Suprapubic skin (tissue), 4 donors: ENCODE measurements around the gene LCE2A. TPM values are rescaled to one million over a fixed set of nuclear protein-coding genes. Genes with fewer than 3 reads are reported as not detected.
"Not testable (repeated sequence)": the region's sequence is repeated elsewhere in the genome, so short reads cannot be mapped to it uniquely, and the experiment has no call there.

Experiments
- DNase-seq, 2 donors: peaks; one replicate each; pipeline ENCODE4 v3.0.0-alpha.2; 2019; ENCODE audit warnings: low spot score in 2 of 2
- H3K27ac ChIP-seq: fragments of 200-600 bp; sonication (generic); one replicate; pipeline ENCODE4 v1.5.1; 2019
- H3K27me3 ChIP-seq: fragments of 200-600 bp; sonication (generic); one replicate; pipeline ENCODE4 v1.5.1; 2019
- H3K36me3 ChIP-seq: fragments of 200-600 bp; sonication (generic); one replicate; pipeline ENCODE4 v1.5.1; 2019
- H3K4me1 ChIP-seq: fragments of 200-600 bp; sonication (generic); one replicate; pipeline ENCODE4 v1.5.1; 2019
- H3K4me3 ChIP-seq: fragments of 200-600 bp; sonication (generic); one replicate; pipeline ENCODE4 v1.5.1; 2019; ENCODE audit warnings: mild to moderate bottlenecking
- H3K9me3 ChIP-seq: fragments of 200-600 bp; sonication (generic); one replicate; pipeline ENCODE4 v1.5.1; 2019
- EP300 ChIP-seq: sonication (generic); formaldehyde crosslinking; IDR thresholded peaks from one replicate; pipeline ENCODE4 v1.6.1; 2017; ENCODE audit warnings: antibody characterized with exemption
- POLR2A ChIP-seq, 2 donors: fragments of 450-650 bp; IDR thresholded peaks; one replicate each; pipeline ENCODE4 v1.6.1; 2017; ENCODE audit warnings: antibody characterized with exemption in 2 of 2, mild to moderate bottlenecking in 2 of 2, moderate library complexity in 2 of 2
- POLR2AphosphoS5 ChIP-seq, 3 donors: sonication (generic); formaldehyde crosslinking; IDR thresholded peaks; one replicate each; pipeline ENCODE4 v1.6.1; 2017; ENCODE audit warnings: antibody characterized with exemption in 3 of 3
- WGBS: methylation state at CpG from one replicate; pipeline ENCODE4 v1.1.5; 2018; 5-methylcytosine and 5-hydroxymethylcytosine counted together
- total RNA-seq, 4 donors: library from RNA; depleted of rRNA; stranded (reverse); fragments of >200 nt; gene quantifications; one replicate each; pipeline ENCODE4 v1.1.0, GENCODE V29; 2016
- TF ChIP-seq, protein P1 (sequence below), 2 donors: fragments of 200-600 bp in 1 of 2; fragments of 450-650 bp in 1 of 2; sonication (generic) in 1 of 2; IDR thresholded peaks; one replicate each; pipeline ENCODE4 v1.5.1; 2016 to 2019; ENCODE audit warnings: antibody characterized with exemption in 2 of 2, mild to moderate bottlenecking in 1 of 2, moderate library complexity in 1 of 2

The LCE2A gene
- total RNA-seq, 4 donors from 2014 or later = 28.2 to 457 (median 159) TPM

DNA sequence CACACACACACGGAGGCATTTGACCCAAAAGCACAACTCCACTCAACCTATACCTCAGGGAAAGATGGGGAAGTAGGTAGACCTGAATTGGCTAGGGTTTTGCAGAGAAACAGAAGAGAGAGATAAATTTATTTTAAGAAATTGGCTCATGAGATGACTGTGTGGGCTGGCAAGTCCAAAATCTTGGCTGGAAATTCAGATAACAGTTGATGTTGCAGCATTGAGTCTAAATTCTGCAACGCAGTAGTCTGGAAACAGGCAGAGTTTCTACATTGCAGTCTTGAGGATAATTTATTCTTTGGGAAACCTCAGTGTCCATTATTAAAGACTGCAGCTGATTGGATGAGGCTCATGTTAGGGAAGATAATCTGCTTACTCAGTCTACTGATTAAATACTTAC lies 16.5 kb upstream of the LCE2A start:
- no peak for DNase-seq
- WGBS = 72% methylated on average over 2 of the region's 2 CpGs
- H3K36me3 ChIP-seq = no peaks in the 10 kb centered on the region
- no peak overlapping the region for H3K4me3 ChIP-seq
- no peaks in the 10 kb centered on the region for H3K9me3 ChIP-seq
- TF ChIP-seq POLR2AphosphoS5 (IDR thresholded peaks at IDR 0.05) (no peak), EP300 (no peak), POLR2A (IDR thresholded peaks at IDR 0.05) (no peak)
- TF ChIP-seq, protein P1, sequence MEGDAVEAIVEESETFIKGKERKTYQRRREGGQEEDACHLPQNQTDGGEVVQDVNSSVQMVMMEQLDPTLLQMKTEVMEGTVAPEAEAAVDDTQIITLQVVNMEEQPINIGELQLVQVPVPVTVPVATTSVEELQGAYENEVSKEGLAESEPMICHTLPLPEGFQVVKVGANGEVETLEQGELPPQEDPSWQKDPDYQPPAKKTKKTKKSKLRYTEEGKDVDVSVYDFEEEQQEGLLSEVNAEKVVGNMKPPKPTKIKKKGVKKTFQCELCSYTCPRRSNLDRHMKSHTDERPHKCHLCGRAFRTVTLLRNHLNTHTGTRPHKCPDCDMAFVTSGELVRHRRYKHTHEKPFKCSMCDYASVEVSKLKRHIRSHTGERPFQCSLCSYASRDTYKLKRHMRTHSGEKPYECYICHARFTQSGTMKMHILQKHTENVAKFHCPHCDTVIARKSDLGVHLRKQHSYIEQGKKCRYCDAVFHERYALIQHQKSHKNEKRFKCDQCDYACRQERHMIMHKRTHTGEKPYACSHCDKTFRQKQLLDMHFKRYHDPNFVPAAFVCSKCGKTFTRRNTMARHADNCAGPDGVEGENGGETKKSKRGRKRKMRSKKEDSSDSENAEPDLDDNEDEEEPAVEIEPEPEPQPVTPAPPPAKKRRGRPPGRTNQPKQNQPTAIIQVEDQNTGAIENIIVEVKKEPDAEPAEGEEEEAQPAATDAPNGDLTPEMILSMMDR (IDR thresholded peaks at IDR 0.05) = no peak
- no peak overlapping the region for H3K27ac ChIP-seq
- peaks cover 3% of the 10 kb centered on the region for H3K27me3 ChIP-seq
- H3K4me1 ChIP-seq = no peaks in the 10 kb centered on the region

DNA sequence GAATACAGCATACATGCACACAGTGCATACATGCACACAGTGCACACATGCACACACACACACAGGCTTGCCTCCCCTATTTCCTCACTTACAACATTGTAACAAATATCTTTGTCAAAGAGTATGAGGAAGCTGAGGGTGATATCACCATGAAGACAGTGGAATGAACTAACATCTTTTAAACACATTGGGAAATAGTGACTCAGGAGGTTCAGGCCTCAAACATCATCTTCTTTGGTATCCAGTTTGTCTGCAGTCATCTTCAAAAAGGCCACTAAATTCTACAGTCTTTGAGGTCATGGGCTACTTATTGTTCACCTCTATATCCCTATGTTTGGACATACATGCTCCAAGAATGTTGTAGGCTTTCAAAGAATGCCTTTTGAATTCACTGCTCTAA lies 14.3 kb upstream of the LCE2A start:
- DNase-seq = no peak
- H3K4me3 ChIP-seq = no peak overlapping the region
- H3K9me3 ChIP-seq = no peaks in the 10 kb centered on the region
- H3K36me3 ChIP-seq = no peaks in the 10 kb centered on the region
- no peaks in the 10 kb centered on the region for H3K4me1 ChIP-seq
- peaks cover under 1% of the 10 kb centered on the region for H3K27me3 ChIP-seq
- H3K27ac ChIP-seq = no peak overlapping the region
- TF ChIP-seq, protein P1 (IDR thresholded peaks at IDR 0.05) = no peak

DNA sequence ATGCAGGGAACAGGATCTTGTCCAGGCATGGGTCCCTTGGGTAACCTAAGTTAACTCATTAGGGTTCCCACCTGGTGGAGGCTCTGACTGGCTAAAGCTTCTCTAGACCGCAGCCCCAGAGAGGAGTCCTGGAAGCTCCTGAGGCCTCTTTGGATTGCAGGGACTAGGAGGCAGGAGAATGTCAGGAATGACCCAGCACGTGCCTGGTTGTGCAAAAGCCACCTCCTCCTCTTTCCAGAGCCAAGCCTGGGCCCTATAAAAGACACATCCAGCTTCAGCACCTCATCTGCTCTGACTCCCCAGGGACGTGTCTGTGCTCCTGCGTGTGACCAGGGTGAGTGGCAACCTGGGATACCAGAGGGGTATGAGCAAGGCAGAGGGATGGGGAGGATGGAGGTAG lies 12.3 kb upstream of the LCE2A start, which contains the start of gene LCE2B:
TSS of gene LCE2B (plus strand) at position 301 of the 400 bp plus-strand sequence. CDS start 721 bp downstream, outside the sequence.
- H3K27me3 ChIP-seq, H3K4me1 ChIP-seq, H3K36me3 ChIP-seq, H3K4me3 ChIP-seq, H3K9me3 ChIP-seq, DNase-seq, H3K27ac ChIP-seq: not testable (repeated sequence)
- WGBS = 90% methylated on average over 3 of the region's 4 CpGs

DNA sequence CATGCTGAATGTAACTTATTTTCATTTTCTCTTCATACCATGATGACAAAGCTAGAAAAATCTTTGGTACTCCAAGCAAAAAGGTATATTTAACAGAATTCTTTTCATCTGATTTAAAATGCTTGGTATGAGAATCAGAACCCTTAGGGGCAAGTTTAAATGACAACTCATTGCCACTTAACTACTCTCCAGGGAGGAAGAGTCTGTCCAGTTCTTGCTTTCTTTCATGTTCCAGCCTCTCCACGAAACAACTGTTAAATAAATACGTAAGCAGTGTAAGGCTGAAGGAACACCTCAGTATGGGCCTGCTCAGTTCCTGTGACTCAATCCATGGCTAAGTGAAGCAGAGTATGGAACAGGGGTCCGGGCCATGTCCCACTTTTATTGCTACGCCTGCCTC lies 1.6 kb downstream of the LCE2A start:
- Histone ChIP-seq H3K4me1 (no peaks in the 10 kb centered on the region), H3K36me3 (no peaks in the 10 kb centered on the region), H3K27me3 (no peaks in the 10 kb centered on the region), H3K4me3 (no peak overlapping the region), H3K27ac (no peak overlapping the region), H3K9me3 (peaks cover 7% of the 10 kb centered on the region)
- DNase-seq = no peak
- TF ChIP-seq POLR2AphosphoS5 (IDR thresholded peaks at IDR 0.05) (no peak), POLR2A (IDR thresholded peaks at IDR 0.05) (no peak)
- 84% methylated on average over 4 of the region's 4 CpGs for WGBS

DNA sequence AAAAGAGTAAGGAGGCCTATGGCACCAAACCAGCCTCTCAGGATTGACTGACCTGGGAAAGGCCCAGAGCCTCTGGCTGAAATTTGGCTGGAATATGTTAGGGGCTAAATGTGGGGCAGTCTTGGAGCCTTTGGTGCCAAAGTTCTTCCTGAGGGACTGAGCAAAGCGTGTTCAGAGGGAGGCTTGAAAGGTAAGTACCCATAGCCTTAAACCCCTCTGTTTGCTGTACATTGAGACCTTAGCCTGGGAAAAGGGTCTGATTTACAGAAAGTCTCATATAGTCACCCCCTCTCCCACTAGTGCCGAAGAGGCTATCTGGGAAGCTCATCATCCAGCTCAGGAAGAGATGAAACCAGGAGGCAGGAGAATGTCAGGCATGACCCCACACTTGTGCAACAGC lies 9.7 kb downstream of the LCE2A start, which contains the start of gene LCE4A:
TSS of gene LCE4A (plus strand) at position 301 of the 400 bp plus-strand sequence. CDS start 916 bp downstream, outside the sequence.
- Histone ChIP-seq H3K27ac (no peak within 1 kb of the TSS), H3K36me3 (no peaks in the 10 kb centered on the region), H3K4me3 (no peak within 1 kb of the TSS), H3K4me1 (no peaks in the 10 kb centered on the region), H3K27me3 (no peaks in the 10 kb centered on the region), H3K9me3 (peaks cover 7% of the 10 kb centered on the region)
- DNase-seq = no peak
- no peak for TF ChIP-seq POLR2A (IDR thresholded peaks at IDR 0.05)
- no peak for TF ChIP-seq EP300
- TF ChIP-seq POLR2AphosphoS5 (IDR thresholded peaks at IDR 0.05) = no peak
- TF ChIP-seq, protein P1 (IDR thresholded peaks at IDR 0.05) = no peak
- WGBS = 75% methylated on average over 1 of the region's 2 CpGs

DNA sequence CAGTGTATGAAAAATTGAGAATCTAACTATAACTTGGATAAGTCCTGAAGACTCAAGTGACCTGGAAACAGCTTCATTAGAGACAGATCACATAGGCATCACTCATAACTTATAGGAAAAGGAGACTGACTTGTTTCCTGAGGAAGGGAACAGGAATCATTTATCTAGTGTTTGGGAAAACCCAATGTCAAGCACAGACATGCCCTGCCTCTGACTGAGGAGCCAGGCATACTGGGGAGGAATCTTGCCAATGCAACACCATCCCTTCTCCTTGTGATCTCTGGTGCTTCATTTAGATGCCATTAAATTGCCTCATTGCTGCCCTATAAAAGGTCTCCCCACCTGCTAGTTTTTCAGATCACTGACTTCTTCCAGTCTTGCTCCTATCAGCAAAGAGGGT lies 20.1 kb downstream of the LCE2A start:
- DNase-seq = no peak
- H3K4me1 ChIP-seq = no peaks in the 10 kb centered on the region
- peaks cover 4% of the 10 kb centered on the region for H3K27me3 ChIP-seq
- no peak overlapping the region for H3K27ac ChIP-seq
- no peaks in the 10 kb centered on the region for H3K9me3 ChIP-seq
- H3K36me3 ChIP-seq = no peaks in the 10 kb centered on the region
- no peak overlapping the region for H3K4me3 ChIP-seq
- TF ChIP-seq POLR2A (IDR thresholded peaks at IDR 0.05) (no peak), EP300 (no peak)
- TF ChIP-seq, protein P1 (IDR thresholded peaks at IDR 0.05) = no peak
